ENCODE measurements around the gene DNM3. TPM values are rescaled to one million over a fixed set of nuclear protein-coding genes. Genes with fewer than 3 reads are reported as not detected.

DNM3 gene
- total RNA-seq, 1 experiment from 2014 or later, result 2.7 TPM

DNA sequence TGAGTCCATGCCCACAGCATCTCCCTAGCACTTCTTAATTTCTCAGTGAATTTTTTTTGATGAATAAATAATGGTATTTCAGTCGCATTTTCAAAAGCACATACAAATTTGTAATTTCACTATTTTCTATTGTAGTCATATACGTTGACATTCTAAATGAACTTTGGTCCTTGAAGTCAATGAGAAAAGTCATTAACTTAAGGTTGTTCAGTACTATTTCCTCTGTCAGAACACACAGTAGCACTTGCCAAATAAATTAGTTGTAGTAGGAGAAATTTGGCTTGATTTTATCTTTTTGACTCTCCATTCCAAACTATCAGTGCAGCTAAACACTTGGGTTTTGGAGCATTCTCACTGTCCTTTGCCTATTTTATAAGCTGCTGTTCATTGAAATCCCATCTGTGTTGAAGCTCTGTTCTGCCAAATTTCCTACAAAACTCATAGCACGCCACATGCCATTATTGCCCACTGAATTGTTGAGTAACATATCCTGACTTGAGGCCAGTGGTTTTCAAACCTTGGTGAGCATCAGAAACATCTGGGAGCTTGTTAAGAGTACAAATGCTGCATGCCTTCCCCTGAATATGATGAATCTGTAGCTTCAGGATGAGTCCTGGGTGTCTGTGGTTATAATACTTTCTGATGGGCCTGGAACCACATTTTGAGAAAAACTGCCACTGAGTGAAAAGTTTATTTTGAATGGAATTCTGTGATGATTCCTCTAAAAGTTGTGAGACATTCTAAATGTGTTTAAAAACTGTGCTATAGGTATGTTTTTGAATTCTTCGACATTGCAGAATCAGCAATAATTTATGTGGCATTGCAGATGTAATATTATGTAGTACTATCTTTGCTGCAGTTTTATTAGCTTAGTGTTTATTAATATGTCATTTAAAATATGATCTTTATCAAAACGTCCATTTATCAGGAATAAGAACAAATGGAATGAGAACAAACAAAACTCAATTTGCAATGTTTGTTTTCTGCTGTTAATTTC lies 78.9 kb downstream of the DNM3 start:
- H3K4me3 Mint-ChIP-seq, result no peak overlapping the region
- Histone ChIP-seq H2BK120ac (ENCODE audit: low read depth, low read length, poor library complexity, severe bottlenecking) (no peak overlapping the region), H4K91ac (ENCODE audit: insufficient read length, low read depth, low read length) (no peak overlapping the region), H3K27ac (ENCODE audit: insufficient read length, low read depth, low read length) (no peak overlapping the region), H4K20me1 (ENCODE audit: control insufficient read depth, insufficient read depth, insufficient read length) (no peaks in the 10 kb centered on the region), H3K27me3 (ENCODE audit: insufficient read depth, low read length) (no peaks in the 10 kb centered on the region), H4K8ac (replicated peaks; ENCODE audit: insufficient read length, low read depth, low read length) (no peak overlapping the region), H2BK20ac (ENCODE audit: low read depth, low read length, poor library complexity, severe bottlenecking) (no peak overlapping the region), H3K23ac (ENCODE audit: insufficient read length, low read depth, low read length) (no peak overlapping the region), H2AFZ (ENCODE audit: low read length) (no peak overlapping the region), H3K14ac (ENCODE audit: insufficient read depth, low read length) (no peak overlapping the region), H3K79me1 (ENCODE audit: insufficient read depth, low read depth, low read length, poor library complexity, severe bottlenecking) (no peaks in the 10 kb centered on the region), H3K9ac (ENCODE audit: extremely low read depth, insufficient read length, low read length) (no peak overlapping the region), H4K5ac (ENCODE audit: insufficient read length, low read depth, low read length) (no peak overlapping the region), H3K56ac (ENCODE audit: insufficient read length, low read depth, low read length) (no peak overlapping the region), H3K4me1 (ENCODE audit: insufficient read depth, low read length) (peaks cover 2% of the 10 kb centered on the region; the same call in 1 of the 2 replicates), H3K4ac (ENCODE audit: low read depth, low read length) (no peak overlapping the region), H3K79me2 (ENCODE audit: insufficient read depth, low read length) (no peaks in the 10 kb centered on the region), H3K18ac (ENCODE audit: insufficient read length, low read depth, low read length) (no peak overlapping the region), H2BK15ac (ENCODE audit: low read depth, low read length) (no peak overlapping the region), H2BK12ac (ENCODE audit: insufficient read length, low read depth, low read length) (no peak overlapping the region), H3K9me3 (ENCODE audit: control insufficient read depth, low read depth, low read length) (no peaks in the 10 kb centered on the region), H3T11ph (ENCODE audit: low read length) (no peak overlapping the region), H3K23me2 (ENCODE audit: insufficient read length, low read depth, low read length, poor library complexity, severe bottlenecking) (no peaks in the 10 kb centered on the region), H3K4me2 (ENCODE audit: insufficient read depth, insufficient read length, low read length) (no peak overlapping the region), H2BK5ac (ENCODE audit: insufficient read length, low read length) (no peak overlapping the region), H2AK5ac (ENCODE audit: insufficient read length, low read length) (no peak overlapping the region)
- WGBS (ENCODE audit: extremely low coverage, insufficient read length, low lambda C conversion rate), result no CpG with 5 or more reads among the region's 5 CpGs
- no peaks in the 10 kb centered on the region for H3K27me3 Mint-ChIP-seq (ENCODE audit: low read depth)
- peaks cover 0 to 5% of the 10 kb centered on the region in 2 experiments; a peak in 2 of 4 replicates for H3K4me1 Mint-ChIP-seq
- H3K27ac Mint-ChIP-seq, result no peak overlapping the region; a peak in 1 of 7 replicates
- H3K9me3 Mint-ChIP-seq, result no peaks in the 10 kb centered on the region; a peak in 1 of 5 replicates
- DNase-seq, result no peak
- no peaks in the 10 kb centered on the region for H3K36me3 Mint-ChIP-seq (ENCODE audit: insufficient read depth in 1 of 3, low read depth in 3 of 3)
- TF ChIP-seq, protein P1, sequence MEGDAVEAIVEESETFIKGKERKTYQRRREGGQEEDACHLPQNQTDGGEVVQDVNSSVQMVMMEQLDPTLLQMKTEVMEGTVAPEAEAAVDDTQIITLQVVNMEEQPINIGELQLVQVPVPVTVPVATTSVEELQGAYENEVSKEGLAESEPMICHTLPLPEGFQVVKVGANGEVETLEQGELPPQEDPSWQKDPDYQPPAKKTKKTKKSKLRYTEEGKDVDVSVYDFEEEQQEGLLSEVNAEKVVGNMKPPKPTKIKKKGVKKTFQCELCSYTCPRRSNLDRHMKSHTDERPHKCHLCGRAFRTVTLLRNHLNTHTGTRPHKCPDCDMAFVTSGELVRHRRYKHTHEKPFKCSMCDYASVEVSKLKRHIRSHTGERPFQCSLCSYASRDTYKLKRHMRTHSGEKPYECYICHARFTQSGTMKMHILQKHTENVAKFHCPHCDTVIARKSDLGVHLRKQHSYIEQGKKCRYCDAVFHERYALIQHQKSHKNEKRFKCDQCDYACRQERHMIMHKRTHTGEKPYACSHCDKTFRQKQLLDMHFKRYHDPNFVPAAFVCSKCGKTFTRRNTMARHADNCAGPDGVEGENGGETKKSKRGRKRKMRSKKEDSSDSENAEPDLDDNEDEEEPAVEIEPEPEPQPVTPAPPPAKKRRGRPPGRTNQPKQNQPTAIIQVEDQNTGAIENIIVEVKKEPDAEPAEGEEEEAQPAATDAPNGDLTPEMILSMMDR (conservative IDR thresholded peaks at IDR 0.05), result no peak
